B cell (primary cell): ENCODE results near the gene NSUN2.

ENCODE experiments used
- EZH2 ChIP-seq: IDR thresholded peaks from 2 replicates; pipeline ENCODE4 v1.6.1; 2012; ENCODE audit warnings: borderline replicate concordance, low read depth, mild to moderate bottlenecking, moderate library complexity, low read length; ENCODE audit not compliant: insufficient read depth, poor library complexity, severe bottlenecking
- TF ChIP-seq, protein P1 (sequence below): fragments of 200-600 bp; IDR thresholded peaks from one replicate; pipeline ENCODE4 v1.8.0; 2022; ENCODE audit warnings: antibody characterized with exemption, mild to moderate bottlenecking

DNA sequence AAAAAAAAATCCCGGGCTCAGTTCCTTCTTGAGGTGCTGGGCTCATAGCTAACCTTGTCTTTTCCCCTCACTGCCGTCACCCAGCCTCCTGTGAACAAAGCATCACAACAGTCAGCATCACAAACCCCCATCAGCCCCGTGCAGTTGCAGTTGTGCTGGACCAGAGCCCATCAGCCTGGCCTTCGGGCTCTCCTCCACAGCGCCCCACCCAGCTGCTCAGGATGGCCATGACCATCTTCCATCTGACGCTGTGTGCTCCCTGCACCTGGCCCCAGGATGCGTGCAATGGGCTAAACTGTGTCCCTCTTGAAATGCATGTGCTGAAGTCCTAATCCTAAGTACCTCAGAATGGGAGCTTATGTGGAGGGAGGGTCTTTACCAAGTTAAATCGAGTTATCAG, 48.1 kb downstream of the NSUN2 start:
- TF ChIP-seq, protein P1, sequence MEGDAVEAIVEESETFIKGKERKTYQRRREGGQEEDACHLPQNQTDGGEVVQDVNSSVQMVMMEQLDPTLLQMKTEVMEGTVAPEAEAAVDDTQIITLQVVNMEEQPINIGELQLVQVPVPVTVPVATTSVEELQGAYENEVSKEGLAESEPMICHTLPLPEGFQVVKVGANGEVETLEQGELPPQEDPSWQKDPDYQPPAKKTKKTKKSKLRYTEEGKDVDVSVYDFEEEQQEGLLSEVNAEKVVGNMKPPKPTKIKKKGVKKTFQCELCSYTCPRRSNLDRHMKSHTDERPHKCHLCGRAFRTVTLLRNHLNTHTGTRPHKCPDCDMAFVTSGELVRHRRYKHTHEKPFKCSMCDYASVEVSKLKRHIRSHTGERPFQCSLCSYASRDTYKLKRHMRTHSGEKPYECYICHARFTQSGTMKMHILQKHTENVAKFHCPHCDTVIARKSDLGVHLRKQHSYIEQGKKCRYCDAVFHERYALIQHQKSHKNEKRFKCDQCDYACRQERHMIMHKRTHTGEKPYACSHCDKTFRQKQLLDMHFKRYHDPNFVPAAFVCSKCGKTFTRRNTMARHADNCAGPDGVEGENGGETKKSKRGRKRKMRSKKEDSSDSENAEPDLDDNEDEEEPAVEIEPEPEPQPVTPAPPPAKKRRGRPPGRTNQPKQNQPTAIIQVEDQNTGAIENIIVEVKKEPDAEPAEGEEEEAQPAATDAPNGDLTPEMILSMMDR = no peak
- no peak for TF ChIP-seq EZH2
